Peyer's patch (tissue), 4 donors: Measurements from ENCODE around the gene GJA3.

Experiments used
- POLR2A ChIP-seq, 2 donors: fragments of 450-650 bp; IDR thresholded peaks; one replicate each; pipeline ENCODE4 v1.5.1; 2017; ENCODE audit warnings: antibody characterized with exemption in 2 of 2, mild to moderate bottlenecking in 2 of 2, moderate library complexity in 2 of 2
- TF ChIP-seq, protein P1 (sequence below), 6 experiments: fragments of 450-650 bp in 4 of 6; fragments of 200-600 bp in 2 of 6; sonication (generic) in 1 of 6; IDR thresholded peaks; one replicate each; pipeline ENCODE4 v1.5.1; 2017 to 2019; ENCODE audit warnings: antibody characterized with exemption in 6 of 6, mild to moderate bottlenecking in 3 of 6, moderate library complexity in 1 of 6

DNA sequence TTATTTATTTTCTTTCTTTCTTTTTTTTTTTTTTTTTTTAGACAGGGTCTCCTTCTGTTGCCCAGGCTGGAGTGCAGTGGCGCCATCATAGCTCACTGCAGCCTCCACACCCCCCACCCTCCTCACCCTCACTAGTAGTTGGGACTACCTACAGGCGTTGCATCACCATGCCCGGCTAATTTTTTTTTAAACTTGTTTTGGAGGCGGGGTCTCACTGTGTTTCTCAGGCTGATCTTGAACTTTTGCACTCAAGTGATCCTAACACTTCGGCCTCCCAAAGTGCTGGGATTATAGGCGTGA is 33.6 kb downstream of the GJA3 start:
- TF ChIP-seq, protein P1, sequence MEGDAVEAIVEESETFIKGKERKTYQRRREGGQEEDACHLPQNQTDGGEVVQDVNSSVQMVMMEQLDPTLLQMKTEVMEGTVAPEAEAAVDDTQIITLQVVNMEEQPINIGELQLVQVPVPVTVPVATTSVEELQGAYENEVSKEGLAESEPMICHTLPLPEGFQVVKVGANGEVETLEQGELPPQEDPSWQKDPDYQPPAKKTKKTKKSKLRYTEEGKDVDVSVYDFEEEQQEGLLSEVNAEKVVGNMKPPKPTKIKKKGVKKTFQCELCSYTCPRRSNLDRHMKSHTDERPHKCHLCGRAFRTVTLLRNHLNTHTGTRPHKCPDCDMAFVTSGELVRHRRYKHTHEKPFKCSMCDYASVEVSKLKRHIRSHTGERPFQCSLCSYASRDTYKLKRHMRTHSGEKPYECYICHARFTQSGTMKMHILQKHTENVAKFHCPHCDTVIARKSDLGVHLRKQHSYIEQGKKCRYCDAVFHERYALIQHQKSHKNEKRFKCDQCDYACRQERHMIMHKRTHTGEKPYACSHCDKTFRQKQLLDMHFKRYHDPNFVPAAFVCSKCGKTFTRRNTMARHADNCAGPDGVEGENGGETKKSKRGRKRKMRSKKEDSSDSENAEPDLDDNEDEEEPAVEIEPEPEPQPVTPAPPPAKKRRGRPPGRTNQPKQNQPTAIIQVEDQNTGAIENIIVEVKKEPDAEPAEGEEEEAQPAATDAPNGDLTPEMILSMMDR (IDR thresholded peaks at IDR 0.05) = no peak
- no peak for TF ChIP-seq POLR2A (IDR thresholded peaks at IDR 0.05)
